Measurements from ENCODE around the gene MSI2.

GRCh38 chr17:57679356-57679755 lies 423.0 kb downstream of the MSI2 start:
- TF ChIP-seq REST (IDR thresholded peaks at IDR 0.05; ENCODE audit: low read depth) (no peak), TAF1 (IDR thresholded peaks at IDR 0.05; ENCODE audit: low read depth) (no peak), MAX (IDR thresholded peaks at IDR 0.05) (no peak), TCF12 (IDR thresholded peaks at IDR 0.05; ENCODE audit: low read depth) (no peak), CEBPB (IDR thresholded peaks at IDR 0.05) (no peak)

All from Ishikawa (cell line).